Stimulated activated naive CD8-positive, alpha-beta T cell treated with anti-CD3 and anti-CD28 coated beads, Interleukin-15, Interleukin-2, amounts not matched to agents 100 ng/mL and 50 ng/mL, for 24 hours (primary cell): ENCODE data around the gene ALCAM.
"Not testable (repeated sequence)": the region's sequence is repeated elsewhere in the genome, so short reads cannot be mapped to it uniquely, and the experiment has no call there.

Experiments used
- H3K27ac Mint-ChIP-seq: one replicate; pipeline ENCODE4 v1.8.0; 2021; ENCODE audit warnings: mild to moderate bottlenecking, mixed read lengths
- H3K27me3 Mint-ChIP-seq: one replicate; pipeline ENCODE4 v1.8.0; 2021; ENCODE audit warnings: mixed read lengths
- H3K36me3 Mint-ChIP-seq: one replicate; pipeline ENCODE4 v1.8.0; 2021; ENCODE audit warnings: low read depth, mixed read lengths
- H3K4me1 Mint-ChIP-seq: one replicate; pipeline ENCODE4 v1.8.0; 2021; ENCODE audit warnings: low read depth, mixed read lengths
- H3K4me3 Mint-ChIP-seq: one replicate; pipeline ENCODE4 v1.8.0; 2021; ENCODE audit warnings: mild to moderate bottlenecking, mixed read lengths
- H3K9me3 Mint-ChIP-seq: one replicate; pipeline ENCODE4 v1.8.0; 2021; ENCODE audit warnings: mixed read lengths

ALCAM gene

GRCh38 chr3:105394177-105394576, 27.5 kb downstream of the ALCAM start:
- Mint-ChIP-seq H3K27ac (no peak overlapping the region), H3K36me3 (peaks cover 11% of the 10 kb centered on the region), H3K9me3 (peaks cover 17% of the 10 kb centered on the region), H3K4me1 (no peaks in the 10 kb centered on the region), H3K27me3 (peaks cover 3% of the 10 kb centered on the region), H3K4me3 (no peak overlapping the region)

GRCh38 chr3:105397974-105398373, 31.3 kb downstream of the ALCAM start:
- peaks cover 4% of the 10 kb centered on the region for H3K9me3 Mint-ChIP-seq
- no peak overlapping the region for H3K4me3 Mint-ChIP-seq
- no peaks in the 10 kb centered on the region for H3K27me3 Mint-ChIP-seq
- peaks cover 10% of the 10 kb centered on the region for H3K36me3 Mint-ChIP-seq
- no peak overlapping the region for H3K27ac Mint-ChIP-seq
- H3K4me1 Mint-ChIP-seq, result no peaks in the 10 kb centered on the region

DNA sequence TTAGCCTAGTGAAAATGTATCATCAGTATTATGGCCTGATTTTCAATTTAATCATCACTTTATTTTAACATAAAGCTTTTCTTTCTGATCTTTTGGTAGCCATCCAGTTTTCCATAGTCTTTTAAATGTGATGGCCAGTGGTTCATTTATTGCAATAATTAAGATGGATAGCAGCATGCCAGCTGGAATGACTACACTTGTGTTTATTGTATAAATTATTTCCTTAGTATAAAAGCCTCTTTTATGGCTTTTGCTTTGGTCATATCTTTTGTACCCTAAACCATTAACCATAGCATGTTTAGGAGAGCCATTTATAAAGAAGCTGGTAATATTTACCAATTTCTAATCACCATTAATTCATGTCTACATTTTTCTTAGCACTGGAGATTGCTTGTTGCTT, 31.7 kb downstream of the ALCAM start:
- peaks cover 12% of the 10 kb centered on the region for H3K36me3 Mint-ChIP-seq
- H3K4me1 Mint-ChIP-seq, result no peaks in the 10 kb centered on the region

GRCh38 chr3:105399062-105399461, 32.4 kb downstream of the ALCAM start:
- Mint-ChIP-seq H3K9me3 (peaks cover 8% of the 10 kb centered on the region), H3K4me1 (no peaks in the 10 kb centered on the region), H3K27ac (no peak overlapping the region), H3K36me3 (peaks cover 18% of the 10 kb centered on the region), H3K4me3 (no peak overlapping the region), H3K27me3 (no peaks in the 10 kb centered on the region)

More for the DNA sequence above, 31.7 kb downstream of the ALCAM start:
- H3K27ac Mint-ChIP-seq, result no peak overlapping the region
- no peak overlapping the region for H3K4me3 Mint-ChIP-seq
- H3K9me3 Mint-ChIP-seq, result peaks cover 4% of the 10 kb centered on the region
- no peaks in the 10 kb centered on the region for H3K27me3 Mint-ChIP-seq

- Mint-ChIP-seq H3K36me3 (peaks cover 20% of the 10 kb centered on the region), H3K4me3 (no peak overlapping the region), H3K4me1 (no peaks in the 10 kb centered on the region), H3K9me3 (peaks cover 10% of the 10 kb centered on the region), H3K27ac (no peak overlapping the region), H3K27me3 (no peaks in the 10 kb centered on the region)
These were observed 32.9 kb downstream of the ALCAM start for GRCh38 chr3:105399611-105400010.

GRCh38 chr3:105401254-105401653, 34.5 kb downstream of the ALCAM start:
- Mint-ChIP-seq H3K4me1 (no peaks in the 10 kb centered on the region), H3K27ac (no peak overlapping the region), H3K4me3 (no peak overlapping the region), H3K9me3 (peaks cover 10% of the 10 kb centered on the region), H3K27me3 (no peaks in the 10 kb centered on the region), H3K36me3 (peaks cover 20% of the 10 kb centered on the region)

- Mint-ChIP-seq H3K27me3 (no peaks in the 10 kb centered on the region), H3K36me3 (peaks cover 20% of the 10 kb centered on the region), H3K4me3 (no peak overlapping the region), H3K27ac (no peak overlapping the region), H3K4me1 (no peaks in the 10 kb centered on the region), H3K9me3 (peaks cover 10% of the 10 kb centered on the region)
These were observed 35.0 kb downstream of the ALCAM start for GRCh38 chr3:105401691-105402149.

DNA sequence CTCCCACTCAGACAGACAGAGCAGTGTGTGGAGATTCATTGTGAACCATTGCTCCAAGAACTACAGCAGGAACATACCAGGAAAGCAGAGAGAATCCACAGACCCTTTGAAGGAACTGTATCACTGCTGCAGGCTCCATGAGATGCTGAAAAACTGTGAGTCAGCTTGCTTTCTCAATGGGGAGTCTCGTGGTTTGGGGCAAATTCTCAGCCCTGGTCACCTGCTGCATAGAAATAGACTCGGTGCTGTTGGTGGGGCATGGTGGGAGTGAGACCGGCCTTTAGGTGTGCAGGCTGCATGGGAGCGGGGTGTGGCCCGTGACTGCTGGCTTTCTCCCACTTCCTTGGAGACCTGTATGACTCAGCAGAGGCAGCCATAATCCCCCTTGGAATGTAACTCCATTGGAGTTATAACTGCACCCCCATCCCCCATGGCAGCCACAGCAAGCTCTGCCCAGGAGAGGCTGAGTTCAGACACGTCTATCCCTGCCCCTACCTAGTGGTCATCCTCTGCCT, 35.6 kb downstream of the ALCAM start:
- Mint-ChIP-seq H3K9me3 (peaks cover 10% of the 10 kb centered on the region), H3K4me1 (no peaks in the 10 kb centered on the region), H3K27ac (no peak overlapping the region), H3K36me3 (peaks cover 20% of the 10 kb centered on the region), H3K27me3 (no peaks in the 10 kb centered on the region), H3K4me3 (no peak overlapping the region)

- peaks cover 20% of the 10 kb centered on the region for H3K36me3 Mint-ChIP-seq
- not testable (repeated sequence) for H3K27ac Mint-ChIP-seq, H3K4me3 Mint-ChIP-seq, H3K27me3 Mint-ChIP-seq, H3K4me1 Mint-ChIP-seq
- H3K9me3 Mint-ChIP-seq, result peaks cover 10% of the 10 kb centered on the region
These were observed 36.3 kb downstream of the ALCAM start for GRCh38 chr3:105403034-105403433.

DNA sequence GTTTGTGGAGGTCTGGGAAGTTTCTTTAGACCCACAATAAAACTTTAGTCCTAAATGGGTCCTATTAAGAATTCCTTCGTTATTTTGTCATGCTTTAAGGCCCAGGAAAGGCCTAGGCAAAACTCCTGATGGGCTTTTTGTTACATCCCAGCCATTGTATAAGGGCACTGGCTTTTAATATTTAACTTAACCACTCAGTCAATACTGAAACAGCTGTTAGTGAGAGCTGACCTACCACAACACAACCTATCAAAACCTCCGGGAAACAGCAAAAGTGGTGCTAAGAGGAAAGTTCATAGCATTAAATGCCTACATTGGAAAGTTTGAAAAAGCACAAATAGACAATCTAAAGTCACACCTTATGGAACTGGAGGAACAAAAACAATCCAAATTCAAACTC, 39.6 kb downstream of the ALCAM start:
- no peaks in the 10 kb centered on the region for H3K4me1 Mint-ChIP-seq
- H3K4me3 Mint-ChIP-seq, result no peak overlapping the region
- peaks cover 6% of the 10 kb centered on the region for H3K9me3 Mint-ChIP-seq
- no peaks in the 10 kb centered on the region for H3K27me3 Mint-ChIP-seq
- no peak overlapping the region for H3K27ac Mint-ChIP-seq
- peaks cover 16% of the 10 kb centered on the region for H3K36me3 Mint-ChIP-seq

- Mint-ChIP-seq H3K9me3 (no peaks in the 10 kb centered on the region), H3K27ac (no peak overlapping the region), H3K27me3 (no peaks in the 10 kb centered on the region), H3K4me1 (no peaks in the 10 kb centered on the region), H3K4me3 (no peak overlapping the region), H3K36me3 (no peaks in the 10 kb centered on the region)
These were observed 42.7 kb downstream of the ALCAM start for GRCh38 chr3:105409364-105409763.

DNA sequence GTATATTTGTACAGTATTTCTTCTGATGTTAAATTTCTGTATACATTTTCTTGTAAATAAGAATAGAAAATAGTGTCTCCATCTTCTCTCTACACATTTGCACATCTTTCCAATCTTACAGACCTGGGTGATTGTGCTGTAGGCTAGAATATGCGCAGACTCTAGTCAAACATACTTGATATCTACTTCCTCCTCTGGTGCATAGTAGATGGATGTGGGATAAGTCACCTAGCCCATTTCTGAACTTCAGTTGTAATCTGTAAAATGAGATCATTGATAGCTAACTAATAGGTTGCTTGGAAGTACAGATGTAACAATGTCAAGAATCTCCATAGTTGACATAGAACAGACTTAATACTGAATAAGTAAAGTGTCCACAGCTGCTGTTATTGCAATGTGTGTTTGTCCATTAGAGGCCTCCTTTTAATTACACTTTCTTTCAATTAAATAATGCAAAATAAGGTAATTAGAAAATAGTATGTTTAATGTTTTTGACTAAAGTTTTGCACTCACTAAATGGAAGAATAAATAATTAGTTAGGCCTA, 46.7 kb downstream of the ALCAM start:
- no peaks in the 10 kb centered on the region for H3K4me1 Mint-ChIP-seq
- no peak overlapping the region for H3K4me3 Mint-ChIP-seq
- no peak overlapping the region for H3K27ac Mint-ChIP-seq
- no peaks in the 10 kb centered on the region for H3K27me3 Mint-ChIP-seq
- H3K9me3 Mint-ChIP-seq, result no peaks in the 10 kb centered on the region
- no peaks in the 10 kb centered on the region for H3K36me3 Mint-ChIP-seq

- H3K4me1 Mint-ChIP-seq, result peaks cover 3% of the 10 kb centered on the region
- H3K36me3 Mint-ChIP-seq, result no peaks in the 10 kb centered on the region
- no peak overlapping the region for H3K4me3 Mint-ChIP-seq
- peaks cover 4% of the 10 kb centered on the region for H3K27me3 Mint-ChIP-seq
- no peak overlapping the region for H3K27ac Mint-ChIP-seq
- H3K9me3 Mint-ChIP-seq, result no peaks in the 10 kb centered on the region
These were observed 48.1 kb downstream of the ALCAM start for GRCh38 chr3:105414841-105415240.

GRCh38 chr3:105415951-105416350, 49.2 kb downstream of the ALCAM start:
- Mint-ChIP-seq H3K36me3 (no peaks in the 10 kb centered on the region), H3K4me3 (no peak overlapping the region), H3K9me3 (no peaks in the 10 kb centered on the region), H3K27ac (no peak overlapping the region), H3K4me1 (peaks cover 3% of the 10 kb centered on the region), H3K27me3 (peaks cover 4% of the 10 kb centered on the region)

GRCh38 chr3:105417525-105418289, 51.0 kb downstream of the ALCAM start:
- no peak overlapping the region for H3K27ac Mint-ChIP-seq
- H3K9me3 Mint-ChIP-seq, result no peaks in the 10 kb centered on the region
- no peak overlapping the region for H3K4me3 Mint-ChIP-seq
- H3K36me3 Mint-ChIP-seq, result no peaks in the 10 kb centered on the region
- H3K27me3 Mint-ChIP-seq, result peaks cover 4% of the 10 kb centered on the region
- H3K4me1 Mint-ChIP-seq, result peaks cover 3% of the 10 kb centered on the region
